H1 (cell line): ENCODE data around the gene PITPNB.

Source experiments
- BCL11A ChIP-seq, 2 experiments: IDR thresholded peaks; one replicate each; pipeline ENCODE4 v1.6.1; 2011; ENCODE audit warnings: low read depth in 2 of 2, low read length in 2 of 2, mild to moderate bottlenecking in 2 of 2
- CTCF ChIP-seq, 3 experiments: IDR thresholded peaks; 1 replicate in 2 of 3; 2 replicates in 1 of 3; pipeline versions ENCODE4 v1.5.1 to v1.6.1; 2011; ENCODE audit warnings: low read length in 3 of 3, mild to moderate bottlenecking in 3 of 3, inconsistent platforms in 2 of 3, low read depth in 1 of 3, moderate library complexity in 1 of 3; ENCODE audit not compliant: insufficient read depth in 1 of 3; ENCODE audit errors: control extremely low read depth in 1 of 3
- KDM1A ChIP-seq: fragments of 200-600, 300-600 bp; sonication (generic); IDR thresholded peaks from 2 replicates; pipeline ENCODE4 v1.7.1; 2016; ENCODE audit warnings: mild to moderate bottlenecking, low read length, borderline replicate concordance
- POLR2A ChIP-seq, 2 experiments: IDR thresholded peaks; 1 replicate in 1 of 2; 2 replicates in 1 of 2; pipeline ENCODE4 v1.6.1; 2011; ENCODE audit warnings: low read depth in 2 of 2, low read length in 2 of 2, mild to moderate bottlenecking in 2 of 2; ENCODE audit errors: control extremely low read depth in 1 of 2
- RNF2 ChIP-seq: fragments of 200-900, 300-1000 bp; sonication (generic); IDR thresholded peaks from 2 replicates; pipeline ENCODE4 v1.7.1; 2016; ENCODE audit warnings: borderline replicate concordance, low read depth, mild to moderate bottlenecking, antibody characterized with exemption, low read length; ENCODE audit not compliant: poor library complexity, severe bottlenecking; ENCODE audit errors: missing control alignments
- TF ChIP-seq, protein P1 (sequence below): IDR thresholded peaks from 2 replicates; pipeline ENCODE4 v1.6.1; 2012; ENCODE audit warnings: inconsistent platforms

DNA sequence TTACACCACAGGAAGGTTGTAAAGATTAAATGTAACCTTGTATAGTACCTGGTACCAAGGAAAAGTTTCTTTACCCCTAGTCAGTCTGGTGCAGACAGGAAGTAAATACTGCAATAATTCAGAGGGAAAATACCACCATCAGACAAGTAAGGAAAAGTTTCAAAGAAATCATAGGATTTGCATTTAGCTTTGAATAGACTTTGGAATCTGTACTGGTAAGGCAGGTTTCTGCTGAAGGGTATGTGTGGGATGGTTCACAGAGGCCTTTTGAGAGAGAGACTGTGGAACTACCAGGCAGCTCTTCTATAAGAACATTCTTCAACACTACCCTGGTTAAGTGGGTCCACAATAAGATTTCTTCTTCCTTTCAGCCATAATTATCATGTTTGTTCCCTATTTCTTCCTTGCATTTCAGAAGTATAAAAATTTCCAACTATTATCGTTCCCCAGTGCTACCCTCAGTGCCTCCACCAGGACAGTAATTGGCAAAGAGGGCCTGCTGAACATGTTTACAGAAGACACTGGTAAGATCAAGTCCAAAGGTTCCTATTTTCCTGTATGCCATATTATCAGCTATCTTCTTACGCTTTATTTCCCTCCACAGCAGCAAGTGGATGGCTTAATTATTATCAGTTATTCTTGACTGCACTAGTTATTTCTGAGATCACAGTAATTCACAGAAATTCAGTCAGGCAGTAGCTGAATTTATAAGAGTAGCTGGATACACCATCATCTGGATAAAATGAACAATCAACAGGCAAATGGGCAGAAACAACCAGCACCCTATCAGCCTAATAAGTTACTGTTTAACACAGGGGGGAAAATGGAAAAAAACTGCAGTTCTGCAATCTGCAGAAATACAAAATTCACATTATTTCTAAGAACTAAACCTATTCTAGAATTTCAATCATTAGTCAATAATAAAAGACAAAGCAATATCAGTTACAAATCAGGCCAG is 48.5 kb downstream of the PITPNB start:
- no peak for TF ChIP-seq KDM1A
- no peak for TF ChIP-seq CTCF (IDR thresholded peaks at IDR 0.05; ENCODE audit: control extremely low read depth in 1 of 3, insufficient read depth in 1 of 3, low read depth in 1 of 3, low read length in 3 of 3)
- TF ChIP-seq, protein P1, sequence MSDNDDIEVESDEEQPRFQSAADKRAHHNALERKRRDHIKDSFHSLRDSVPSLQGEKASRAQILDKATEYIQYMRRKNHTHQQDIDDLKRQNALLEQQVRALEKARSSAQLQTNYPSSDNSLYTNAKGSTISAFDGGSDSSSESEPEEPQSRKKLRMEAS = no peak
- no peak for TF ChIP-seq RNF2
- no peak for TF ChIP-seq BCL11A (IDR thresholded peaks at IDR 0.05; ENCODE audit: low read depth in 2 of 2, low read length in 2 of 2)
- no peak for TF ChIP-seq POLR2A (IDR thresholded peaks at IDR 0.05; ENCODE audit: control extremely low read depth in 1 of 2, low read depth in 2 of 2, low read length in 2 of 2)
